Activated naive CD4-positive, alpha-beta T cell treated with anti-CD3 and anti-CD28 coated beads for 36 hours (primary cell): ENCODE results near the gene RAB39B. TPM values are rescaled to one million over a fixed set of nuclear protein-coding genes. Genes with fewer than 3 reads are reported as not detected.
"Not testable (repeated sequence)": the region's sequence is repeated elsewhere in the genome, so short reads cannot be mapped to it uniquely, and the experiment has no call there.

Source experiments
- CTCF ChIA-PET: fragments of 350-600 bp; sonication (Branson Sonifier 250); formaldehyde crosslinking; loops from one replicate; lab custom pipeline; 2021; ENCODE audit warnings: antibody characterized with exemption; lab: Charles Lee
- DNase-seq: peaks from one replicate; pipeline ENCODE4 v3.0.0-alpha.2; 2020
- H3K27ac Mint-ChIP-seq: one replicate; pipeline ENCODE4 v1.8.0; 2021; ENCODE audit warnings: mild to moderate bottlenecking, mixed read lengths
- H3K27me3 Mint-ChIP-seq: one replicate; pipeline ENCODE4 v1.8.0; 2021; ENCODE audit warnings: low read depth, mixed read lengths
- H3K36me3 Mint-ChIP-seq: one replicate; pipeline ENCODE4 v1.8.0; 2021; ENCODE audit warnings: low read depth, mixed read lengths
- H3K4me1 Mint-ChIP-seq: one replicate; pipeline ENCODE4 v1.8.0; 2021; ENCODE audit warnings: low read depth, mixed read lengths
- H3K4me3 Mint-ChIP-seq: one replicate; pipeline ENCODE4 v1.8.0; 2021; ENCODE audit warnings: mild to moderate bottlenecking, moderate library complexity, mixed read lengths
- H3K9me3 Mint-ChIP-seq: one replicate; pipeline ENCODE4 v1.8.0; 2021; ENCODE audit warnings: mixed read lengths
- intact Hi-C: fragments of 100-400 bp; cut with micrococcal nuclease; formaldehyde crosslinking; loops from one replicate; pipeline ENCODE4 v1.15.1; 2023
- total RNA-seq, 2 experiments: library from RNA; stranded (reverse); gene quantifications; one replicate each; pipeline ENCODE4 v1.2.3, GENCODE V29; 2021

Gene RAB39B
- total RNA-seq, 2 experiments from 2014 or later = 11.6 to 13.0 TPM

- H3K27ac Mint-ChIP-seq = no peak overlapping the region
- DNase-seq = no peak
- H3K4me1 Mint-ChIP-seq = no peaks in the 10 kb centered on the region
- peaks cover 7% of the 10 kb centered on the region for H3K36me3 Mint-ChIP-seq
- no peaks in the 10 kb centered on the region for H3K27me3 Mint-ChIP-seq
- H3K4me3 Mint-ChIP-seq = no peak overlapping the region
- CTCF ChIA-PET = no interaction called here
- H3K9me3 Mint-ChIP-seq = no peaks in the 10 kb centered on the region
- intact Hi-C loops = no loop called here
Observed at GRCh38 chrX:155242300-155242699, 22.0 kb downstream of the RAB39B start.

- Mint-ChIP-seq H3K27me3 (no peaks in the 10 kb centered on the region), H3K27ac (no peak overlapping the region), H3K4me3 (no peak overlapping the region), H3K36me3 (peaks cover 10% of the 10 kb centered on the region), H3K4me1 (peaks cover 3% of the 10 kb centered on the region), H3K9me3 (no peaks in the 10 kb centered on the region)
- intact Hi-C loops = no loop called here
- no peak for DNase-seq
- CTCF ChIA-PET = no interaction called here
Observed at GRCh38 chrX:155237719-155238118, 26.6 kb downstream of the RAB39B start.

- CTCF ChIA-PET = no interaction called here
Observed at GRCh38 chrX:155235891-155236290, 28.4 kb downstream of the RAB39B start.

GRCh38 chrX:155231163-155231562 lies 33.1 kb downstream of the RAB39B start:
- H3K4me3 Mint-ChIP-seq = no peak overlapping the region
- intact Hi-C loops = no loop called here
- no peaks in the 10 kb centered on the region for H3K27me3 Mint-ChIP-seq
- no peaks in the 10 kb centered on the region for H3K9me3 Mint-ChIP-seq
- peaks cover 20% of the 10 kb centered on the region for H3K36me3 Mint-ChIP-seq
- DNase-seq = no peak
- CTCF ChIA-PET = no interaction called here
- peak overlapping the region; percentile 46 for H3K27ac Mint-ChIP-seq
- H3K4me1 Mint-ChIP-seq = peaks cover 21% of the 10 kb centered on the region

More at GRCh38 chrX:155235891-155236290, 28.4 kb downstream of the RAB39B start:
- no peak overlapping the region for H3K4me3 Mint-ChIP-seq
- H3K36me3 Mint-ChIP-seq = peaks cover 16% of the 10 kb centered on the region
- intact Hi-C loops = no loop called here
- H3K27me3 Mint-ChIP-seq = no peaks in the 10 kb centered on the region
- H3K4me1 Mint-ChIP-seq = peaks cover 9% of the 10 kb centered on the region
- no peaks in the 10 kb centered on the region for H3K9me3 Mint-ChIP-seq
- no peak overlapping the region for H3K27ac Mint-ChIP-seq
- DNase-seq = no peak

- H3K27ac Mint-ChIP-seq = no peak overlapping the region
- peaks cover 35% of the 10 kb centered on the region for H3K36me3 Mint-ChIP-seq
- H3K4me3 Mint-ChIP-seq = no peak overlapping the region
- intact Hi-C loops = no loop called here
- DNase-seq = no peak
- H3K4me1 Mint-ChIP-seq = peaks cover 18% of the 10 kb centered on the region
- no peaks in the 10 kb centered on the region for H3K27me3 Mint-ChIP-seq
- CTCF ChIA-PET = no interaction called here
- H3K9me3 Mint-ChIP-seq = no peaks in the 10 kb centered on the region
Observed at GRCh38 chrX:155225774-155226173, 38.5 kb downstream of the RAB39B start.

GRCh38 chrX:155223746-155224145 lies 40.5 kb downstream of the RAB39B start:
- DNase-seq, H3K4me3 Mint-ChIP-seq, intact Hi-C loops, H3K27ac Mint-ChIP-seq, H3K9me3 Mint-ChIP-seq, H3K27me3 Mint-ChIP-seq, CTCF ChIA-PET: not testable (repeated sequence)
- Mint-ChIP-seq H3K36me3 (peaks cover 30% of the 10 kb centered on the region), H3K4me1 (peaks cover 10% of the 10 kb centered on the region)

GRCh38 chrX:155221351-155221750 lies 42.9 kb downstream of the RAB39B start:
- intact Hi-C loops = no loop called here
- no peaks in the 10 kb centered on the region for H3K27me3 Mint-ChIP-seq
- CTCF ChIA-PET = no interaction called here
- H3K9me3 Mint-ChIP-seq = no peaks in the 10 kb centered on the region
- no peak for DNase-seq
- no peak overlapping the region for H3K27ac Mint-ChIP-seq
- H3K4me1 Mint-ChIP-seq = peaks cover 23% of the 10 kb centered on the region
- H3K4me3 Mint-ChIP-seq = no peak overlapping the region
- peaks cover 26% of the 10 kb centered on the region for H3K36me3 Mint-ChIP-seq

- CTCF ChIA-PET = interaction anchor here (0.6 kb wide), 1 partner anchor 9 kb away, joined by 3 read pairs; no protein-coding TSS in a partner anchor
- DNase-seq = no peak
- Mint-ChIP-seq H3K36me3 (peaks cover 22% of the 10 kb centered on the region), H3K4me1 (peaks cover 15% of the 10 kb centered on the region), H3K9me3 (no peaks in the 10 kb centered on the region), H3K27me3 (no peaks in the 10 kb centered on the region), H3K4me3 (peak overlapping the region; percentile 13), H3K27ac (no peak overlapping the region)
- intact Hi-C loops = no loop called here
Observed at GRCh38 chrX:155218777-155219176, 45.5 kb downstream of the RAB39B start.

- Mint-ChIP-seq H3K27me3 (no peaks in the 10 kb centered on the region), H3K9me3 (no peaks in the 10 kb centered on the region), H3K36me3 (peaks cover 12% of the 10 kb centered on the region), H3K4me1 (peaks cover 15% of the 10 kb centered on the region), H3K4me3 (peak overlapping the region; percentile 96), H3K27ac (peak overlapping the region; percentile 88)
- intact Hi-C loops = loop anchor here (1.0 to 2.0 kb wide), 4 partner anchors 47 to 418 kb away; partner anchors contain the start of genes BRCC3, CMC4, FUNDC2 and MTCP1
- peak; percentile 20 for DNase-seq
- CTCF ChIA-PET = interaction anchor here (1.4 to 2.1 kb wide), 3 partner anchors 37 to 299 kb away, joined by 3 to 6 read pairs (median 5); no protein-coding TSS in a partner anchor
Observed at GRCh38 chrX:155216940-155217440, 47.3 kb downstream of the RAB39B start.

- intact Hi-C loops = loop anchor here (1.0 to 2.0 kb wide), 4 partner anchors 48 to 417 kb away; partner anchors contain the start of genes BRCC3, CMC4, FUNDC2 and MTCP1
- Mint-ChIP-seq H3K4me3 (peak within 1 kb of the TSS; percentile 96), H3K9me3 (no peaks in the 10 kb centered on the region), H3K27me3 (no peaks in the 10 kb centered on the region), H3K36me3 (peaks cover 6% of the 10 kb centered on the region), H3K4me1 (peaks cover 15% of the 10 kb centered on the region), H3K27ac (peak within 1 kb of the TSS; percentile 88)
- CTCF ChIA-PET = interaction anchor here (1.1 to 2.1 kb wide), 5 partner anchors 8 to 298 kb away, joined by 3 to 6 read pairs (median 3); no protein-coding TSS in a partner anchor
- DNase-seq = peak; percentile 93
Observed at GRCh38 chrX:155216179-155216939, 47.9 kb downstream of the RAB39B start, which contains the start of gene VBP1. TSS of gene VBP1 (plus strand) at chrX:155216460. CDS start at chrX:155216483, 23 bp downstream.

GRCh38 chrX:155215443-155216178 lies 48.7 kb downstream of the RAB39B start:
- Mint-ChIP-seq H3K4me3 (peak overlapping the region; percentile 96), H3K27ac (peak overlapping the region; percentile 88), H3K4me1 (peaks cover 15% of the 10 kb centered on the region), H3K9me3 (no peaks in the 10 kb centered on the region), H3K27me3 (no peaks in the 10 kb centered on the region), H3K36me3 (peaks cover 4% of the 10 kb centered on the region)
- intact Hi-C loops = loop anchor here (1.0 to 2.0 kb wide), 4 partner anchors 49 to 416 kb away; partner anchors contain the start of genes BRCC3, CMC4, FUNDC2 and MTCP1
- no peak for DNase-seq
- CTCF ChIA-PET = interaction anchor here (0.7 to 1.7 kb wide), 5 partner anchors 7 to 499 kb away, joined by 3 to 5 read pairs (median 3); no protein-coding TSS in a partner anchor

- peaks cover 12% of the 10 kb centered on the region for H3K4me1 Mint-ChIP-seq
- no peak overlapping the region for H3K4me3 Mint-ChIP-seq
- intact Hi-C loops = no loop called here
- CTCF ChIA-PET = no interaction called here
- H3K27ac Mint-ChIP-seq = no peak overlapping the region
- H3K36me3 Mint-ChIP-seq = peaks cover 2% of the 10 kb centered on the region
- H3K27me3 Mint-ChIP-seq = no peaks in the 10 kb centered on the region
- H3K9me3 Mint-ChIP-seq = no peaks in the 10 kb centered on the region
- DNase-seq = no peak
Observed at GRCh38 chrX:155213731-155214130, 50.6 kb downstream of the RAB39B start.
